ENCODE measurements around the gene MYLK4.

The MYLK4 gene

DNA sequence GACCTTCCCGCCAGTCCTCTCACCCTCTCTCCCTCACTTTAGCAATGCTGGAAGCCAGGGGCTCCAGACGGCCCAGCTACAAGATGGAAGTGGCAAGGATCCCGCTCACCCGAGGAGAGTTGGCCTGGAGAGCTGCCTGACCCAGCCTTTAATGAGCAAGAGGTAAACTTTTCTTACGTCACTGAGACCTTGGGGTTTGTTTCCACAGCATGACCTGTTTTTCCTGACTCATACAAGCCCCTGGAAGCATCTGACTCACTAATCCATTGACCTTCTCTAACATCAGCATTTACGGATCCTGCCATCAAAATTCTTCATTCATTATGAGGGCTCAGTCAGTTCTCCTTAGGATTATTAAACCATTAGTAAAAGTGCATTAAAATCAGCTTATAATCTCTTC lies 120.4 kb downstream of the MYLK4 start:
- DNase-seq (ENCODE audit: low read depth): no peak

DNA sequence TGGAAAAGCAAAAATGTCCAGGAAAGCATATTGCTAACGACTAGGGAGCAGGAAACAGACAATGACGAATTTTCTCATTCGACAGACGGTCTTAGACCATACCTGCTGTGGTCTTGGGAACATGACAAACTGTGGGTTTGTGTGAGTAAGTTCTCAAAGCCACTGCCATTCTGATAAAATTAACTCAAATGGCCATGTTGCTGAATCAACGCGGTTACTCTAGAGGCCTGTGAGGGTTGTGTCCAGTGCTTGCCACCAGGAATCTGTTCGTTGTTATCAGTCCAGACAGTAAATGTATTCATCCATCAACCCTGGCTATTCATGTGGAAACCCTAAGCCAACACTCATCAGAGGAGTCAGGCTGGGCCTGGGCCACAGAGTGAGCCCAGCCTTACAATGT lies 124.3 kb downstream of the MYLK4 start:
- DNase-seq (ENCODE audit: low read depth): no peak

DNA sequence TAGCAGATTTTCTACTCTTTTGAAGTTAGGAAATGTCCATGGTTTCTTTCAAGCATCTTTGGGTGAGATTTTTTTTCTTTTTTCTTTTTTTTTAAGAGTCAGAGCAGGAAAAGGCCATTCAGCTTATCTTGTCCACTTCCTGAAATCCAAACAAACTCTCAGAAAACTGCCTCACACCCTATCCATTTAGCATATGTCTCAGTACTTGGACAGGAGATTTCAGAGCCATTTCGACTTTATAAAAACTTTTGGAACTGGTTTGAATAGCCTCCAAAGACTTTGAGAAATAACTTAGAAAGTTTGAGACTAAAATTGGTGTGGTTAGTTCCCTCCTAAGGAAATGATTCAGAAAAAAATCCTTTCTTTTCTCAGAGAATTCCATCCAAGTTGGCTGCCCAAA lies 125.1 kb downstream of the MYLK4 start:
- DNase-seq (ENCODE audit: low read depth): no peak

DNA sequence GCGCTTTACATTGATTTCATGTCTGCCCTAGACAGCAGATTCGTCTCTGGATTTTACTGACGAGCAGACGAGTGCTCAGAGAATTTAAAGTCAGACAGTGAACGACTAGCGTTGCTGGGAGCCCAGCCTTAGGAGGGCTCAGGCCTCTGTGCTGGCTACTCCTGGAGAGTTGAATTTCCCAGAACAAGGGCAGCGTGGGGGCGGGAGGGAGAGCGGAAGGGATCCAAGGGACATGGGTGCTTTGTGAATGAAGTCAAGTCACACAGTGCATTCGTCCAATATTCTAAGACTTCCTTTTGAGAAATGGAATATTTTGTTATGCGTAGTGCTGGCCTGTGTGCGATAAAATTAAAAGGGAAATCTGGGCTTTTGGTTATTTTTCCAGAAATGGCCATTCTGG lies 126.5 kb downstream of the MYLK4 start:
- no peak for DNase-seq (ENCODE audit: low read depth)

DNA sequence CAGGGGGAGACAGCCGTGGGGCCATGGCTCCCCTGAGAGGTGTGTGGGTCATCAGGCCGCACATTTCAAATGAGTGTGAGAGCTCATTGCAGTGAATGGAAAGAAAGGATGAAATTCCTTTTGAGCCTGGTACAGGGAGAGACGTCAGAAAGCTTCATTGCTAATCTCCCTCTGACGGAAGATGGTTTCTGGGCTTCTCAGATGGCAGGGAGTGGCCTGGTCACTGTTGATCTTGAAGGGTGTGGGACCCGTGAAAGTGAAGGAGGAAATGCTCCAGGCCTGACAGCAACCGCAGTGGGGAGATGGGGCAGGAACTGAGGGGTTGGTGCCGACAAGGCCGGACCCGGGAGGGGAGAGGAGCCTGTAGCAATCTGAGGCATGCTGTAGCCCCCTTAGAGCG lies 127.4 kb downstream of the MYLK4 start:
- DNase-seq (ENCODE audit: low read depth): no peak

DNA sequence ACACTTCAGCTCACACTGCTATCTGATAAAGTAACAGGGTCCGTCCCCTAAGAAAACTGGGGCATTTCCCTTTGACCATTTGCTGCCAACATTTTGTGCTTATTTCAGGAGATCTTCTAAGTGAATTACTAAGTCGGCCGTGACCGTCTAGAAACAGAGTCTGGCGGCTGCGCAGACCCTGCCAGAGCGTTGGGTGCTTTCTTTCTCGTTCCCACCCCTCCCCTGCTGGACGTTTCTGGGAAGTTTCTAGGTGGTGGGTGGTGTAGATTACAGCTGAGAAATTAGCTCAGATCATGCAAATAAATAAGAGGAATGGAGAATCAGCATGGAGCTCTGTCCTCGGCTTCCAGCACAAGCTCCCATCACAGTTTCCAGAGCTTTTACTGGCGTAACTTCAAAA lies 128.1 kb downstream of the MYLK4 start:
- no peak for DNase-seq (ENCODE audit: low read depth)

DNA sequence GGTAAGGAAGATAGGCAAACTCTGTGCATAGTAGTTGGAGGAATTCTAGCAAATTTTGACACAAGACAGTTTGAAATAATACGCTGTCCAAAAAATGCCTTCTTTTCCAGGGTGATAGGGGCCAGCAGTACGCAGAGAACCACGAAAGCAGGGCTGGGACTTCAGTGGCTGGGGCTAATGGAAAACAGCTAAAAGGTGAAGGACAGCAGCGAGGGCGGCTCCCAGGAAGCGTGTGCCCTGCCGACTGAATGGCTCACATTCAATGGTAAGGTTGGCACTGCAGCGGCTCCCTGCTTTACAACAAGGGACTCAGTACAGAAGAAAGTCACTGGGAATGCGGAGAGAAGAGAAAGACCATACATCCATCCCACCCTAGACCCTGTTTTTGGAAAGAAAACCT lies 131.1 kb downstream of the MYLK4 start:
- no peak for DNase-seq (ENCODE audit: low read depth)

DNA sequence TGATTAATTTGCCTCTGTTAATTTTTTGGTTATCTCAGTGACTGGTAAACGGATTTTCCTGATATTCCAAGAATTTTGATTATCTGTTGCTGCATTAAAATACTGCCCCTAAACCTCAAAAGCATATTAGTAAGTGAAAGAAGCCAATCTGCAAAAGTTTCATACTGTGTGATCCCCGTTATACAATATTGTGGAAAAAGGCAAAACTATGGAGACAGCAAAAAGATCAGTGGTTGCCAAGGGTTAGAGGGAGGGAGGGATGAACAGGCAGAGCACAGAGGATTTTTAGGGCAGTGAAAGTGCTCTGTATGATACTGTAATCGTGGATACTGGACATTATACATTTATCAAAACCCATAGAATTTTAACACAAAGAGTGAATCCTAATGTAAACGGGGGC lies 133.0 kb downstream of the MYLK4 start:
- DNase-seq (ENCODE audit: low read depth): no peak

DNA sequence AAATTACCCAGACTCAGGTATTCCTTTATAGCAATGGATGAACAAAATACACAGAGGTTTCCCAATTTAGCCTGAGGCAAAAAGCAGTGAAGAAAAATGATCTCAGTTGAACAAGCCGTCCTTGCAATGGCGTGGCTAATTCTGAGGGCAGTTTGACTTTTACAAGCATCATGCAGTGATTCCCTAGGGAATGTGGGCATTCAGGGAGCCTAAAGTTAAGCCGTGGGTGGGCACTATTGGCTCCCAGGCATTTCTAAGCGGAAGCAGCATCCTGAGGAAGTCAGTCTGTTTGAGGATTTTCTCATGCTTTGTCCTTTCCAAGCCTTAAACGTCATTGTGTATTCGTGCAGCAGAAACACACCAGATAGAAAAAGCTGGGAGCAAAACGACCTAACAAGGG lies 133.9 kb downstream of the MYLK4 start:
- no peak for DNase-seq (ENCODE audit: low read depth)

DNA sequence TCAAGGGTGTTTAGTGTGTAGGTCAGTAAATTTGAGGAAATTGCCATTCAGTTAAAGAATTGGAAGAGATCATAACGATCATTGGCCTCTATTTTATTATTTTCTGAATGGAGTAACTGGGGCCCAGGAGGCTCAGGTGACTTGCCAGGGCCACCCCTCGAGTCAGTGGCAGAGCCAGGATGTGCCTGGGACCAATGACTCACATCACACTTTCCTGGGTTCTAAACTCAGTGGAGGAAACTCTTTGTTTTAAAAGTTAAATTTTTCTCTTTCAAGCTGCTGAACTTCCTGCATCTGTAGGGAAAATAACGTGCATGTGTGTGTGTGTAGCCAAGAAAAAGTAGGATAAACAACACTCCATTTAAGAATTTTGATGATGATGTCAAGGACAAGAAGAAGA lies 135.5 kb downstream of the MYLK4 start:
- no peak for DNase-seq (ENCODE audit: low read depth)

DNA sequence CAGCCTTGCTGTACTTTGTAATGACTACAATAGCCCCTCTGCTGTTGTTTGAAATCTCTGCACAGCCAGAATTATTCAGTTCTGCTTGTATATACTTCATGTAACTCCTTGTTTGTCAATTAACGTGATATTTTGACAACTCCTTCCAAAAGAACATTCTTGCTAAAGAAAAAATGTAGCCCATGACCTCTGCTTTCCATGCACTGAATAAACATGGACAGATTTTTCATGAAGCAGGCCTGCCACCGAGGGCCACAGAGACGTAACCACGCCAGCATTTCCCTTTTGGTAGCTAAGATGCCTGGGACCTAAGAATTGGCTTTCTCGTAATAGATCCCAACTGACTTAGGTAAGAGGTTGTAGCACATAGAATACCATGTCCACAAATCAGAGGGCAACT lies 135.9 kb downstream of the MYLK4 start:
- no peak for DNase-seq (ENCODE audit: low read depth)

DNA sequence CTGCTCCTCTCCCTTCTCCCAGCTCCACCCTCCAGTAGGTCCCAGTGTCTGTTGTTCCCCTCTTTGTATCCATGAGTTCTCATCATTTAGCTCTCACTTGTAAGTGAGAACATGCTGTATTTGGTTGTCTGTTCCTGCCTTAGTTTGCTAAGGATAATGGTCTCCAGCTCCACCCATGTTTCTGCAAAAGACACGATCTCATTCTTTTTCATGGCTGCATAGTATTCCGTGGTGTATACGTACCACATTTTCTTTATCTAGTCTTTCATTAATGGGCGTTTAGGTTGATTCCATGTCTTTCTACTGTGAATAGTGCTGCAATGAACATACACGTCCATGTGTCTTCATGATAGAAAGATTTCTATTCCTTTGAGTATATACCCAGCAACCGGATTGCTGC lies 136.6 kb downstream of the MYLK4 start:
- DNase-seq (ENCODE audit: low read depth): no peak
